Measurements from ENCODE around the gene SLX4IP.

- TF ChIP-seq, protein P1, sequence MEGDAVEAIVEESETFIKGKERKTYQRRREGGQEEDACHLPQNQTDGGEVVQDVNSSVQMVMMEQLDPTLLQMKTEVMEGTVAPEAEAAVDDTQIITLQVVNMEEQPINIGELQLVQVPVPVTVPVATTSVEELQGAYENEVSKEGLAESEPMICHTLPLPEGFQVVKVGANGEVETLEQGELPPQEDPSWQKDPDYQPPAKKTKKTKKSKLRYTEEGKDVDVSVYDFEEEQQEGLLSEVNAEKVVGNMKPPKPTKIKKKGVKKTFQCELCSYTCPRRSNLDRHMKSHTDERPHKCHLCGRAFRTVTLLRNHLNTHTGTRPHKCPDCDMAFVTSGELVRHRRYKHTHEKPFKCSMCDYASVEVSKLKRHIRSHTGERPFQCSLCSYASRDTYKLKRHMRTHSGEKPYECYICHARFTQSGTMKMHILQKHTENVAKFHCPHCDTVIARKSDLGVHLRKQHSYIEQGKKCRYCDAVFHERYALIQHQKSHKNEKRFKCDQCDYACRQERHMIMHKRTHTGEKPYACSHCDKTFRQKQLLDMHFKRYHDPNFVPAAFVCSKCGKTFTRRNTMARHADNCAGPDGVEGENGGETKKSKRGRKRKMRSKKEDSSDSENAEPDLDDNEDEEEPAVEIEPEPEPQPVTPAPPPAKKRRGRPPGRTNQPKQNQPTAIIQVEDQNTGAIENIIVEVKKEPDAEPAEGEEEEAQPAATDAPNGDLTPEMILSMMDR (IDR thresholded peaks at IDR 0.05) = no peak
- no peak for TF ChIP-seq POLR2A (IDR thresholded peaks at IDR 0.05)
Measured at GRCh38 chr20:10645205-10645570, 210.1 kb downstream of the SLX4IP start.

Data from prostate gland (tissue), 2 donors.